Endometrial microvascular endothelial cells (primary cell): ENCODE results near the gene RARB. TPM values are rescaled to one million over a fixed set of nuclear protein-coding genes. Genes with fewer than 3 reads are reported as not detected.

Experiments
- in situ Hi-C: cut with HindIII; loops from 2 replicates; pipeline ENCODE4 v1.10.0; 2017; ENCODE audit warnings: low sequenced_read_pairs, low pct_unique_long_range_greater_than_20kb; ENCODE audit errors: inconsistent ontology term
- total RNA-seq: library from RNA; depleted of rRNA; stranded (reverse); fragments of >200 nt; gene quantifications from one replicate; pipeline ENCODE4 v1.2.3, GENCODE V29; 2015; ENCODE audit errors: inconsistent ontology term

Gene RARB
- total RNA-seq, 1 donor from 2014 or later = 23.7 TPM

DNA sequence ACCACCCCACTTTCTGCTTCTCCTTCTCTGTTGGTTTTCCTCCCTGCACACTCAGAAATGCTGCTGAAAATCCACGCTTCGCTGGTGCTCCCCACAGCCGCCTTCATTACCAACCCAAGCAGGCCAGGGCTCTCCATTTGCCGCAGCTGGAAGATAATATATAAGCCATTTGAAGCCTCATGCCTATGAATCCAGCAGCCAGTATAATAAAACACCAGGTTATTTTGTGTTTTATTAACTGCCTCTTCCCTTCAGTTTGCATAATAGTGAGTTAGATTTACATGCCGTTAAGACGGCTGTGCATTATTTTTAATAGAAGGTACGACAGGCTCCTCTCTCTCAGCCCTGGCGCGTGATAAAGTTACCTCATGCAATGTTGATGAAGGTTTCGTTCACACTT is 150.0 kb downstream of the RARB start:
- in situ Hi-C loops = loop anchor here (25.0 kb wide), 1 partner anchor 141 kb away; the partner anchor contains the start of gene RARB

DNA sequence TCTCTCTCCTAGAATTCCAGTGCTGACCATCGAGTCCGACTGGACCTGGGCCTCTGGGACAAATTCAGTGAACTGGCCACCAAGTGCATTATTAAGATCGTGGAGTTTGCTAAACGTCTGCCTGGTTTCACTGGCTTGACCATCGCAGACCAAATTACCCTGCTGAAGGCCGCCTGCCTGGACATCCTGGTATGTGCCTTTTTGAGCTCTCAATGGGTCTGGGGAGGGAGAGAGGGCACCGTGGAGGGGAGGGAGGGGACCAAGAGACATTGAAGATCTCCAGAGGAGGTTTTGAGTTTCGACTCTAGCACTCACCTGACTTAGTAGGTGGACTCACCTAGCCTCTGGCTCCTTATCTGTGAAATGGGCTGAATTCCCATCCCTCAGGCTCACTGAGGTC is 152.5 kb downstream of the RARB start:
- in situ Hi-C loops = loop anchor here (25.0 kb wide), 1 partner anchor 143 kb away; the partner anchor contains the start of gene RARB

DNA sequence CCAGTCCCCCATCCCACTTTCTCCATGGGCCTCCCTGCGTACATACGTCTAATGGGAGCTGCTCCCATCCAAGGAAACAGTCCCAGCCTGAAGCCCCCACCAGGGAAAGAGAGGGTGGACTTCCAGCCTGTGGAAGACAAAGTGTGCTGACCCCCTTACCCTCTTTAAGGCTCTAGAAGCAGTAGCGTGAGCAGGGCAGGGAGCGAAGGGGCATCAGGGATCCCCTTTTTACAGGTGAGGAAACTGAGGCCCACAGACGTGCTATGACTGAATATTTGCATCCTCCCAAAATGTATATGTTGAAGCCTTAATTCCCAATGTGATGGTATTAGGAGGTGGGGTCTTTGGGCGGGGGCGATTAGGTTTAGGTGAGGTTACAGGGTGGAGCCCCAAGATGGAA is 153.3 kb downstream of the RARB start:
- in situ Hi-C loops = loop anchor here (25.0 kb wide), 1 partner anchor 144 kb away; the partner anchor contains the start of gene RARB

DNA sequence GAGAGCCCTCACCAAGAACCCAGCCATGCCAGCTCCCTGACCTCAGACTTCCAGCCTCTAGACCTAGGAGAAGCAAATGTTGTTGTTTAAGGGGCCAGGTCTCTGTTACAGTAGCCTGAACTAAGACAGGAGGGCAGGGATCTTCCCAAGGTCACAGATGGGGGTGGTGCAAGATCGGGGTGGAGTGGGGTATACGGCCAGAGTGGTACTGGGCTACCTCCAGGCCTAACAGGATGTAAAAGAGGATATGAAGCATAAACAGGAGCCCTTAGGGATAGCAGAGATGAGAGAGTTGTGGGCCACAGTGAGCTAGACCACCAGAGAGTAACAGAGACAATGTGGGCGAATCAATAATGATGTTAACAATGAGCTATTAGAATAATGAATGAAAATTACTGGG is 153.8 kb downstream of the RARB start:
- in situ Hi-C loops = loop anchor here (25.0 kb wide), 1 partner anchor 145 kb away; the partner anchor contains the start of gene RARB

DNA sequence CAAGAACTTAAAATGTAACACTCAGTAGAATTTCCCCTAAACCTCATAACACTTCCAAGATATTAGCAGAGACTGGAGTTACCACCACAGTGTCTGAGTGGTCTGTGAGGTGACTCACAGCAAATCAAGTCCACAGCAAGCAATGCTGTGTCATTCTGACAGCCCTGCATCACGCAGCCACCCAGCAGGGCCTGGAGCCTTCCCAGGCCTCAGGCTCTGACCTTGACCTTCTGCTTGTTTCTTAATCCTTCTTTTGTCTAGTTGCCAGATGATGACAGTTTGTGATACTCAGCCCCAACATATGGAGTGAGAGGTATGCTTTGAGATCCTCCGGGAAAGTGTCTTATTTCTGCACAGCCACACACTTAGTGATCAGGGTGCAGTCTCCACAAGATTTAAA is 154.2 kb downstream of the RARB start:
- in situ Hi-C loops = loop anchor here (25.0 kb wide), 1 partner anchor 145 kb away; the partner anchor contains the start of gene RARB

DNA sequence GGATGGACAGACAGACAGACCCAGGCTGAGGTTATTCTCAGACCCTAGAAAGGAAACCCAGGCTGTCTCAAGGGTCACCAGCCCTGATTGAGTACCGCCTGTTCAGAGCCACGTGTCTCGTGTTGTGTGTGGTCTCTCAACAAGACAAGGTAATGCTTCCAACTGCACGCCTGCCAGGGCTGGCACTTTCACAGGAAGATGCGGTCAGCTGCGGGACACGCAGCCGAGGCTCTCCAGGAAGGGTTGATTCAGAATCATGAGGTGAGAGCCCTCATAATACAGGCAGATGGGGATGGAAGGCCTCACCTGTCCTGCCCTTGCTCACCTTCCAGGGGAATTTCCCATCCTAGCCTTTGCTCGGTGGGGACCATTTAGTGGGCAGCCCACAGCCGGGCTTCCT is 155.3 kb downstream of the RARB start:
- in situ Hi-C loops = loop anchor here (25.0 kb wide), 1 partner anchor 146 kb away; the partner anchor contains the start of gene RARB

DNA sequence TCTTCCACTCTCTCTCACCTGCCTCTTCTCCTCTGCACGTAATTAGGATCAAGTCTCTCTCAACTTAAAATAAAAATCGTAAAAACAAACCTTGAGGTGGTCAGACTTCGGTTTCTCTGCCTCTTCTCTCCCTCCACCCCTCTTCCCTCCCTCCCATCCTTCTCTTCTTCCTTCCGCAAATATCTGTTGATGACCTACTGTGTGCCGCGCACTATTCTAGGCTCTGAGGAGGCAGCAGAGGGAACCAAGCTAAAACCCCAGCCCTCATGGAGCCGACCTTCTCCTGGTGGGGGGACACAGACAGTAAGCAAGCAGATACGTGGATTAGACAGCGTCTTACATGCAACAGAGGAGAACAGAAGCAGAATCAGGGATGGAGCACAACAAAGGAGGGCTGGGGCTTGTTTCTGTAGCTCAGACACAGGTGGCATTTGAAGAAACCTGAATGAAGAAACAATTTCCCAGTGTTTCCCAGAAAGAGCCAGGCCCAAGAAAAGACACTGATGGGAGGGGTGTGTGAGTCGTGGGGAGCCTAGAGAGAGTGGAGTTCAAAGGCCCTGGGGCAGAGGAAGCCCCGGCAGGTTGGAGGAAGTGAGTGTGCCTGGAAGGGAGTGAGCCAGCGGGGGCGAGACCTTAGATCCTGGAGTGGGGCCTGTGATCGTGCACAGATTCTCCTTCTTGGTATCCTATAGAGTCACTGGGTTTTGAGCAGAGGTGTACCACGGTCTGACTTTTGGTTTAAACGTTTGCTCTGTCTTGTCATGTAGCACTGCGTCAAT is 156.1 kb downstream of the RARB start:
- in situ Hi-C loops = loop anchor here (25.0 kb wide), 1 partner anchor 147 kb away; the partner anchor contains the start of gene RARB

DNA sequence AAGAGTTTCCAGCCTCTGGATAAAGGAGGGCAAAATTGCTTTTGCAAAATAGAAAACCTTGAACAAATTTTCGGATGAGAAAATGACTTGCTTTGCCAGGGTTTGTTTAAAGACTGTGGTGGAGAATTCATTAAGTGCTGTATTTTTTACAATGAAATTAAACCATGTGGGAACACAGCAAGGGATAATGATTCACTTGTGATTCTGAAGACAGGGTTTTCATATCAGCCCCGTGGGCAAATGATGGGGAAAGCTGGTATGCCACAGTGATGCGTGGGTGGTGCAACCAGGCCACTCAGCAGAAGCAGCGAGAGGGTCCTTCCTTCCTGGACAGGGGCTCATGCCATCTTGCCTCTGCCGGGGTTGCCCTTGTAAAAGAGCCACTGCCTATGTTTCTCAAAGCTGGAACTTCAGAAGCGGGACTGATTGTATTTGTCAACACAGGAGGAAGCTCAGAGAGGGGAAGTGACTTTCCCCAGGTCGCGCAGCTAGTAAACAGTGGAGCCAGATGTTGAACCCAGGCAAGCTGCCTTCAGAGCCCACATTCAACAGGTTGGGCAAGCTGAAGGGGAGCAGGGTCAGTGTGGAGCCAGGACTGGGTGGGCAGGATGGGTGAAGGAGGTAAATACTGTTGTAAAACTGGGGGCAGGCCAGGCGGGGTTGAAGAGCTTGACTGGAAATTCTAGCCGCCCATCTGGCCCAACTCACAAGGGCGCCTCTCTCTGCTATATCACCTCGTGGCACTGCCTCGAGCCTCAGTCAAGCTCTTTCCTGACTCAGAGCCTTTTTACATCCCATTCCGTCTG is 157.5 kb downstream of the RARB start:
- in situ Hi-C loops = loop anchor here (25.0 kb wide), 1 partner anchor 148 kb away; the partner anchor contains the start of gene RARB

DNA sequence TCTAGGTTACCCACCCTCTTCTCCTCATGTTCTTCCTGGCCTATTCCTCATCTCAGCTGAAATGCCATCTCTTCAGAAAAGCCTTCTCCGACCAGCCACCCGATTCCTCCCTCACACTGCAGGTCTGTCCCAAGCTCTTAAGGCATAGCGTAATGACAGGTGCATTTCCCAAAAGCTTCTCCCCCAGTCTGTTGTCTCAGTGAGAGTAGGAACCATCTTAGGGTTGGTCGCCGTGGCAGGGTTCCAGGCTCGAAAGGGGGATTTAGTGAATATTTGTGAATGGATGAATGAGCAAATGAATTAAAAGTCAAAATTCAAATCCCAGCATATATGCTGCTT is 158.1 kb downstream of the RARB start:
- in situ Hi-C loops = loop anchor here (25.0 kb wide), 1 partner anchor 149 kb away; the partner anchor contains the start of gene RARB

DNA sequence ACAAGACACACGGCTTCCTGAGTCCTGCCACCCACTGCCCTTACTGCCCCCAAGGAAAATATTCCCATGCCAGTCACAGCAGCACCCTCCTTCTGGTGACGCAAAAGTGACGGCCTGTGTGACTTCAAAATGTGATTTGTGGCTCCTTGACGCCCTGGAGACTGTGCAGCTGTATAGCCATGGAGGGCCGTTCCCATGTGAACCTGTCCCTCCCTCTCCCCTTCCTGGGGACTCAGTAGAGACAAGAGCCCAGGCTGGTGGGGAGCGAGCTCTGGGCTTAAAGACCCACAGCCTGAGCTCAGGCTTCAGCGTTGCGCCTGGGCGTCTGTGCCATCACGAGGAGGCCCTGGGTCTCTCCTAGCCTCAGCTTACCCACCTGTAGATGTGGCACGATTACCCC is 158.5 kb downstream of the RARB start:
- in situ Hi-C loops = loop anchor here (25.0 kb wide), 1 partner anchor 149 kb away; the partner anchor contains the start of gene RARB

DNA sequence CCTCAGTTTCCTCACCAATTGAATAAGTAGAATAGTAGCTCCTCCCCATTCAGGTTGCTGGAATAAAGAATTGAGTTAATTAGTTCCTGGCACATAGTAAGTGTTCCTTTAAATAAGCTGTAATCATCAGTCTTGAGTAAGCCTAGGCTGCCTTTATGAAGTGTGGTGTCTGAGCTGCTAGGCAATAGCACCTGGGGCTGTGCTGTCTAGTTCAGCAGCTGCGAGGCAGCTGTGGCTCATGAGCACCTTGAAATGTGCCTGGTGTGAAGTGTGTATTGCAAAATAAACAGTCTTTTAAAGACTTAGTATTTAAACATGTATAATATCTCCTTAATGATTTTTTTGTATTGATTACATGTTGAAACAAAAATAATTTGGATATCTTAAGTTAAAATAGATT is 159.0 kb downstream of the RARB start:
- in situ Hi-C loops = loop anchor here (25.0 kb wide), 1 partner anchor 150 kb away; the partner anchor contains the start of gene RARB

DNA sequence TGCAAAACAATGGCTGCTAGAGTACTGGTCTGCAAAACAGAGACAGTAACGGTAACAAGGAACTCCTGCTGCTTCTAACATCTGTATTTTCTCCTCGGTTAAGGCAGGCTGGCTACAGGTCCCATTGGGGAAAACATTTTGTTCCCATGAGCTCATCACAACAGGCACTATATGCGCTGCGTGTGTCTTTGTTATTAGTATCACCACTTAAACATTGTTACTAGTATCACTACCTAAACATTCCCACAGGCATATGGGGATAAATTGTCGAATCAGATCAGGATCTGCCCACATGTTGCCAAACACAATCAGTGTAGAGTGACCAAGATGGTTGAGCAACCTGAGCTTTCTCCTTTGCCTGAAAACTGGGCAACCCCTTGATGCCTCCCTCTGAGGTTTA is 159.5 kb downstream of the RARB start:
- in situ Hi-C loops = loop anchor here (25.0 kb wide), 1 partner anchor 150 kb away; the partner anchor contains the start of gene RARB

DNA sequence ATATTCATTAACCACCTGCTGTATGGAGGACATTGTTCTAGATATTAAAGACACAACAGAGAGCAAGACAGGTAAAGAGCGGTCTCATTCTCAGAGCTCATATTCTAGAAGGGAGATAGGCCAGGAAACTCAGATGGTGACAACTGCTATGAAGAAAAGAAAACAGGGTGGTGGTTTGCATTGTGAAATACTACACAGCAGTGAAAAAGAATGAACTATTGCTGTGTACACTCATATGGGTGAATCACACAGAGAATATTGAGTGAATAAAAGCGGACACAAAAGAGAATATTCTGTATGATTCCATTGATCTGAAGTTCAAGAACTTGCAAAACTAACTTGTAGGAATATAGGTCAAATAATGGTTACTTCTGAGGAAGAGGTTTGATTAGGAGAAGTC is 159.9 kb downstream of the RARB start:
- in situ Hi-C loops = loop anchor here (25.0 kb wide), 1 partner anchor 151 kb away; the partner anchor contains the start of gene RARB

DNA sequence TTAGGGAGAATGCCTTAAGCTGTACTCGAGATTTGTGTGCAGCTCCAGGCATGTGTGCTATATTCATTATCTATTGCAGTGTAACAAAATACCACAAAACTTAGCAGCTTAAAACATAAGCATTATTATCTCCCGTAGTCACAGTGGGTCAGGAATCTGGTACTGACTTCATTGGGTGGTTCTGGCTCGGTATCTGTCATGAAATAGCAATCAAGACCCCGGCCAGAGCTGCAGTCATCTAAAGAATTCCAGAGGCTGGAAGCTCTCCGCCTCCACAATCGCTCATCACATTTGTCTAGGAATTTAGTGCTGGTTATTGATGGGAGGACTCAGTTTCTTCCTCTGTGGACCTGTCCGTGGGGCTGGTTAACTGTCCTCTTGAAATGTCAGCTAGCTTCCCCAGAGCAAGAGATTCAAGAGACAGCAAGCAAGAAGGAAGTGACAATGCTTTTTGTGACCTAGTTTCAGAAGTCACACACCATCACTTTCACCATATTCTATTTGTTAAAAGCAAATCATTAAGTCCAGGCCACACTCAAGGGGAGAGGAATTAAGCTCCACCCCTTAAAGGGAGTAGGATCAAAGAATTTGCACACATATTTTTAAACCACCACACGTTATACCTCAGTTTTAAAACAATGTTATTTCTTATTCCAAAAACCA is 160.5 kb downstream of the RARB start:
- in situ Hi-C loops = loop anchor here (25.0 kb wide), 1 partner anchor 151 kb away; the partner anchor contains the start of gene RARB

DNA sequence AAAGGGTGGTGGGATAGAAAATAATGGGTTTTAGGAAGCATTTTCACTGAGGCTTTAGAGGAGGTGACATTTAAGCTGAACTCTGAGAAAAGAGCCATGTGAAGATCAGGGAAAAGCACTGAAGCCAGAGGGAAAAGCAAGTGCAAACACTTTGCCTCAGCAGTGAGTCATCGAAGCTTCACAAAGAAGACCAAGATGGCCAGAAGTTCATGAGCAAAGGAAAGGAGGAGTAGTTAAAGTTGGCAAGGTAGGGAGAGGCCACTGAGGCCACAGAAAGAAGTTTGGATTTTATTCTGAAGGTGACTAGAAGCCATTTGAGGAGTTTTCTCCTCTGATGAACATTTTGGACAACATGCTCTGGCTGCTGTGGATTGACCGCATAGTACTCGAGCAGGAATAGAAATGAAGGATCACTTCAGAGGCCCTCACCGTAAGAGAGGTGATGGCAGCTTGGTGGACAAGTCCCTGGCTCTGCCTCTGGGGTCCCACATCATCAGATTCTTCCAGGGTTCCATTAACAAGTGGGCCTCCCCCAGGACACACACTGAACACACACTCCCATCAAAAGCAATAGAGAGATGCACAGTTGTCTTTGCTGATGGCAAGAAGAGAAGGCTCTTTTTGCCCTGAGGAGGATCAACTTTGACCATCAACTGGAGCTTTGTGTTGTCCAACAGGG is 161.2 kb downstream of the RARB start:
- in situ Hi-C loops = loop anchor here (25.0 kb wide), 1 partner anchor 152 kb away; the partner anchor contains the start of gene RARB

DNA sequence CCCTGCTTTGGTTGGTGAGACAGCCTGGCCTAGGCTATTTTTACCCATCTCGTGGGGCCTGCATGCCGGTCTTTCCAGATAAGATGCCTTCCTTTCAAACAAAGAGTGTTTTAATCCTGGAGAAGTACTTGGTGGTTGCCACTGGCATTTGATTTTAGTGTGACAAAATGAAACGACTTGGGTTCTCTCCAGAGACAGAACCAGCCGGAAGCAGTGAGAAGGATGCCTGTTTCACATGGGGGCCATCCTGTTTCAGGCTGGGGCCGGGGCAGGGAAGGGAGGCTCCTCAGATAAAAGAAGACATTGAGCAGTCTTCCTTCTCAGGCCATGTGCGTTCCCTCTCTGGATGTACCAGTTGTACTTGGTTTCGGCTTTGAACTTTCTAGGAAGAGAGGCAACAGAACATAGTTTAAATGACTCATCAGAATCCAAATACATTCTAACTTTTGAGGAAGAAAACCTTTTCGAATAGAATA is 161.8 kb downstream of the RARB start:
- in situ Hi-C loops = loop anchor here (25.0 kb wide), 1 partner anchor 153 kb away; the partner anchor contains the start of gene RARB

DNA sequence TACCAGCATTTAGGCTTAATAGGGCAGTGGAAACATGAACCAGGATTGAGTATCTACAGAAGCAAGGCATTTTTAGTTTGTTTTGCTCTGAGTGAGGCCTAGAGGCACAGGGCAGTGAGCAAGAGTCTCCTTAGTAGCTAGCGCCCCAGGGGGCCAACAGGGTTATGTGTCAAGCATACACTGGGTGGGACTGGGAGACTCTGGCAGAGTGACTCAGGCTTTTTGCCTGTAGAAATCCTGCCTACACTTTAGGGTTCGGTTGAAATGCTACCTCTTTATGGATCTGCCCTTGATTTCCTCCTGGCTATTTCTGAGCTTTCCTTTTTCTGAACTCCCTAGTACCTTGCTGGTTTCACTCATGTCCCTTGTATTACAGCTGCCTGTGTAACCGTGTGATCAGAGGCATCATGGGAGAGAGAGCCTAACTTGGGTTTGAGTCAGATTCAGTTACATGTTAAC is 164.5 kb downstream of the RARB start:
- in situ Hi-C loops = loop anchor here (25.0 kb wide), 1 partner anchor 155 kb away; the partner anchor contains the start of gene RARB

DNA sequence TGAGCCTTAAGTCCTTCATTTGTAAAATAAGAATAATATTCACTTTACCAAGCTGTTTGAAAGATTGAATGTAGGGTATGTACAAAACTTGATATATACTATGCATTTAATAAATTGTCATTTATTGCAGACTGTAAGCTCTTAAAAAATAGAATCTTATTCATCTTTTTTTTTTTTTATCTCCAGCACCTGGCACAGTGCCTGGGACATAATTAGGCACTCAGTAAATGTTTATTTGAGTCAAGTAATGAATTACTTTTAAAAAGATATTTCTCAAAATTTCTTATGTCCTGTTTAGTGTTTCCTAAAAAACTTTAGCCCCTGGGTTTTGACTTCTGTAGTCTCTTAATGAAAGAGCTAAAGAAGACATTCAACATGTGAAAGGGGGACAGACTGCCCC is 164.9 kb downstream of the RARB start:
- in situ Hi-C loops = loop anchor here (25.0 kb wide), 1 partner anchor 156 kb away; the partner anchor contains the start of gene RARB
